COLO829 (cell line): ENCODE measurements around the gene CPM.
A peak's percentile ranks its signal among the peaks of the same experiment; 100 is the strongest.

Experiments used
- DNase-seq: peaks from one replicate; pipeline ENCODE4 v3.0.0; 2012; ENCODE audit warnings: low spot score

CPM gene

DNA sequence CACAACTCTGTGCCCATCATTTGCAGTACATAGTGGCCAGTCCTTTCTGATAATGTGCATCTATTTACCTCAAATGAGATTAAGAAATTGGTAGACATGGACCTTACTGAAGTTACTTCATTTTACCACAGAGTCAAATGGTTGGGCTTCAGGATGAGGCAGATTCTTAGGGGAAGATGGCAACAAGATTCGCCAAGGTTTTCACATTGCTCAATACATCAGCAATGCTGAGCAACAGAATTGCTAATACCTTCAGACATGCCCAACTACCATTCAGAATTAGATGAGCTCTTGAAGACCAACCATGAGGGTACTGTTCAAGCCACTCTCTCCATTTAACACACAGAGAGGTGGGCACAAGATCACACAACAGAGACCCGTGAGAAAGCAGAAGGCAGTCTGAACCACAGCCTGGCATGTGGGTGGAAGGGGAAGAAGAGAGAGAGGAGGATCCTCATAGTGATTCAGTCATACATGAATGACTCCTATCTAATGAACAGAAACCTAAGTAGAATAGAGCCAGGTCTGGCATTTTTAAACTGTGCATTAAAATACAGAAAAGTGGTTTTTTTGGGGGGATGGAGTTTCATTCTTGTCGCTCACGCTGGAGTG is 28.5 kb downstream of the CPM start:
- DNase-seq = no peak

DNA sequence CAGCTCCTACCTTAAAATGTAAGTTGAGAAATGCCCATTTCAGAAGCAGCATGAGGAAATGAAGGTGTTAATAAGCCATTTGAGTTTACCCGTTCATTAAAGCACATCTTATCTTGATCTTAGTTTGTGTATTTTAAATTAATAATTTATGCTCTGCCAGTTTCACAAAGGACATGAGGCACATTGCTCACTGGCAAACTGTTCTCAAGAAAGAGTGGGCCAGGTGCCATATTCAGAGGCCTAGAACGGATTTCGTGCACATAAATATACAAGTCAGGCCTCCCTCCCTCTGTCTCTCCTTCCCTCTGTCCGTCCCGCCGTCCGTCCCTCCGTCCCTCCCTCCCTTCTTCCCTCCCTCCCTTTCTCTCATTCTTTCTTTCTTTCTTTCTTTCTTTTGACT is 29.5 kb downstream of the CPM start:
- no peak for DNase-seq

DNA sequence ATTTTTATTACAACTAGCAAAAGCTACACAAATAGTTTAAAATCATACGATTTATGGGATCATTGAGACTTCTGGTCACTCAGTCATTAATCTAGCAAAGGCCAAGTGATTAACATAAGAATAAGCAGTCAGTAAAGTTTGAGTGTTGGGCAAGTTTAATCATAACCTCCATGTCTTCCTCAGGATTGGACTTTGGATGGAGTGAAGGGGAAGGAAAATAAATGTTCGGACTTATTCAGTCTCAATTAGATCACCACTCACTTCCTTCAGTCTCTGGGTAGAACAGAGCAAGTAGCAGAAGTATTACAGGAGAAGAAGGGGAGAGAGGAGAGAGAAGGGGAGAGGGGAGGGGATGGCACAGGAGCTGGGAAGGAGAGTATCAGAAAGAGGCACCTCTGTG is 31.4 kb downstream of the CPM start:
- no peak for DNase-seq

DNA sequence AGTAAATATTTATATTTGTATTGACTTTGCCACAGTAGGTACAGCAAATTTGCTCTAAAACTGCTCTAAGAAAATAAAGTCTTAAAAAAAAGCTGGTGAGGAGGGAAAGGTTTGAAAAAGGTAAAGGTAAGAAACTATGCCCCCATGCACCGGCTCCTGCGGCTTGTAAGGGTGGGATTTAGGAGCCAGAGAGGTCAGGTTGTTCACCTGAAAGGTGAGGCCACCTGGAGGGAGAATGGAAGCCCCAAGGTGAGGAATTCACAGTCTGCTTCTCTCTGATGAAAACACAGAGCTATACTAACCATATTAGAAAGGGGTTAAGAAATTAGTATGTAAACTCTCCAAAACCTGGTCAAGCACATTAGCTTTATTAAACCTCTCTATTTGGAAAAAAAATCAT is 31.8 kb downstream of the CPM start:
- DNase-seq = no peak

DNA sequence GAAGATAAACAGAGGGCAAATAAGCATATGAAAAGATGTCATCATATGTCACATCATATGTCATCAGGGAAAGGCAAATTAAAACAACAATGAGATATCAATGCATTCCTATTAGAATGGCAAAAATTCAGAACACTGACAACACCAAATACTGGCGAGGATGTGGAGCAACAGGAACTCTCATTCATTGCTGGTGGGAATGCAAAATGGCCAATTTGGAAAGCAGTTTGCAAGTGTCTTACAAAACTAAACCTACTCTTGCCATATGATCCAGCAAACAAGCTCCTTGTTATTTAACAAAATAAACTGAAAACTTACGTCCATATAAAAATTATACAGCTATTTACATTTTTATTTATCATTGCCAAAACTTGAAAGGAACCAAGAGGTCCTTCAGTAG is 32.7 kb downstream of the CPM start:
- DNase-seq = no peak

DNA sequence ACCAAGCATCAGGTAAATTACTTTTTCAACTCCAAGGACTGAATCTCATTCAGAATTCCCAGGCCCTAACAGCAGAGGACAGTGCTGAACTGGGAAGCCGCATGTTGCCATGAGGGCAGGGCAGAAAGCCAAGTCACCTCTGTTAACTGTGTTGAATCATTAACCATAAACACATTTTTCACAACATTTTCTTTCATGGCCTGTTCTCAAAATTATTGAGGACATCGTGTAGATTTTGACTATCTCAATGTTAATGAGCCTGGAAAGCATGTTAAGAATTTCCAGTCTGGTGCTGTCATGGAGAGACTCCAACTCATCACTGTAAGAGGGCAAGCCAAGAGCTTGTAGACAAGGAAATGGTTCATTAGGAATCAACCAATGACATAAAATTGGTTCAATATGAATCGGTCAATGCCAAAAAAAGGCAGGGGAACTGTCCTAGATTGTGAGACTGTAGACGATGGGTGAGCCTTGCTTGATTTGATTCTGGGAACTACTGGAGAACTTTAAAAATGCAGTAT is 33.7 kb downstream of the CPM start:
- peak; percentile 38 for DNase-seq

DNA sequence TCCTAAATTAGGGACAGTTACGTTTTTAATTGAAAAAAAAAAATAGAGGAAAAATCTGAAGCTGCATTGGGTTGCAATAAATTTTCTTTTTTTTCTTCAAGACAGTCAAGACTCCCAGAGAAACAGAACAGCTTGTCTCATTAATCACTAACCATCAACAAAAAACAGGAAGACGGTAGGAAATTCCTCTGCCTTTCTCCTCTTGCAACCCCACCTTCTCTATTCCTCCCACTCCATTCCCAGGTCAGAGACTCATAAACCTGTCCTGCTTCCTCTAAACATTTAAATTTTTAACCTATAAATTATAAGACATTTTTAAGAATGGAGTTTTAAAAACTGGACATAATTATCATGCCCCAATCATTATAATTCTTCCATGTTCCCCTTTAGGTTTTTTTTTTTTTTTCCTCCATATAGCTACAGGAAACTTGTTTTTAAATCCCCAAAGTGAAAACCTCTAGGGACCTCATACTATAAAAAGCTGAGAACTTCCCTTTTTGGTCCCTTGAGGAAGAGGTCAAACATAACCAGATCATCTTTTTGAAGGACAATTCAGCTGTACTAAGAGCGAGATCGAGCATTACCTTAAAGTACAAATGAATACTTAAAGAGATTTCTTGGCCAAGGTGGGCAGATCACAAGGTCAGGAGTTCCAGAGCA is 36.0 kb downstream of the CPM start:
- no peak for DNase-seq

DNA sequence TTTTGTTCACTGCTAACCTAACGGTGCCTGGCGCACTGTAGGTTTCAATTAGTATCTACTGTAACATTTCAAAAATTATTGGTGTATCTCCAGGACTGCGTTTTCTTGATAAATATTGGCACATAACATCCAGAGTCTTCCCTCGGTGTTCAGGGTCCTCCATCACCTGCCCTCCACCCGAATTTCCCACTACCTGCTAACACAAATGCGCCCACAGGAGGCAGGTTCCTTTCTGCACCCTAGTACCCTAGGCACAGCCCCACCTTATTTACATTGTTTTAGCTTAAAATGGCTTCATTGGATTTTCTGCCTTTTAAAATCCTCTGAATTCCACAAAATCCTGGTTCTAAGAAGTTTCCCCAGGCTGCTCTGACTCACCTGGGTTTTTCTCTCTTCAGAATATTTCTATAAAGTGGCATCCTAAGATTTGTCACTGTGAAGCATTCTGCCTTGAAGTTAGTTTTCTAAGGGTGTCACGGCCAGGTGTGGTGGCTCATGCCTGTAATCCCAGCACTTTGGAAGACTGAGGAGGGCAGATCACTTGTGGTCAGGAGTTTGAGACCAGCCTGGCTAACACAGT is 38.6 kb downstream of the CPM start:
- no peak for DNase-seq

DNA sequence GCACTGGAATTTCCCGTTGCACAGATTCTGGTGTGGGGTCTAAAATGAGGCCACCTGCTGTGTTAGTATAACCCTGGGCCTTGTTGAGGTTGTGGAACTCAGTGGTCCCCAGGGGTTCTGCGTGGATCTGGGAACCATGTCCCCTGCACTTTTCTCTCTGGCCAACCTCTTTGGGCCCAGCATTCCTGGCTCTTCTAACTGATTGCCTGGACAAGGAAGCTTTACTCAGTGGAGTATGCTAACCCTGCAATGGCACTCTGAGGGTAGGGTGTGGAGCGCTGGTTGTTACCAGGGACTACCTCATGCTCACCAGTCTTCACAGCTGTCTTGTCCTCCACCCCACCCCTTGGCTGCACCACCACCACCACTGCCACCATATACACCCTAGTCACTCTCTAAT is 39.2 kb downstream of the CPM start:
- DNase-seq = no peak

DNA sequence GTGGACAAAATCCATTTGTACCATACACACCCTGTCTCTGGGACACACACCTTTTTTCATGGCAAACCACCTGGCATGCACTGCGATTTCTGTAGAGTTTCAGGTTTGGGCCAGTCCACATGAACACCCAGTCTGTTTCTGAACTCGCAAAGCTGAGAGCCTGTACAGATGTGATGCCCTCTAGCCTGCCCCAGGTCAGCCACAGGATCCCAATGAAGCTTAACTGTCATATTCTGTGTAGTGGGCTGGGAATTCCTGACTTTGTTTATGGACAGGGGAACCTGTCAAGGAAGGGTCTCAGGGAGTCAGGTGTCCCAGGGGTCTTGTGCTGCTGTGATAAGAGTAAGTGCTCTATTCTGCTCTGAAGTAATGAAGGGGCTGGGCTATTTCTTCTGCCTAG is 39.8 kb downstream of the CPM start:
- no peak for DNase-seq

DNA sequence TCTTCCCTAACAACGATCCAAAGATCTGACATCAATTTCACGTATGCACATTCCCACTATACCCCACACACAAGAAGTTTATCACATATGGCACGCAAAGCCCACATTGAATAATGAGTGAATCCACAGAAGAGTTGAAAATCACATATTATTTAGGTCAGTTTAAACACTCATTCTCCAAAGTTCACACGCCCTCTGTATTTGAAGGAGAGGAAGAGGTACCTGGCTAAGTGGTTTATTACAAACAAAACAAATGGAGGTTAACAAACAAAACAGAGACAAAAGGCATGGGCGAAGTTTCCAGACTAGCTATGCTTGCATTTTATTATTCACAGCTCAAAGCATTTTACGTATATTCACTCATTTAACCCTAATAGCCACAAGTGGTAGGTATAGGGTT is 41.8 kb downstream of the CPM start:
- DNase-seq = no peak

DNA sequence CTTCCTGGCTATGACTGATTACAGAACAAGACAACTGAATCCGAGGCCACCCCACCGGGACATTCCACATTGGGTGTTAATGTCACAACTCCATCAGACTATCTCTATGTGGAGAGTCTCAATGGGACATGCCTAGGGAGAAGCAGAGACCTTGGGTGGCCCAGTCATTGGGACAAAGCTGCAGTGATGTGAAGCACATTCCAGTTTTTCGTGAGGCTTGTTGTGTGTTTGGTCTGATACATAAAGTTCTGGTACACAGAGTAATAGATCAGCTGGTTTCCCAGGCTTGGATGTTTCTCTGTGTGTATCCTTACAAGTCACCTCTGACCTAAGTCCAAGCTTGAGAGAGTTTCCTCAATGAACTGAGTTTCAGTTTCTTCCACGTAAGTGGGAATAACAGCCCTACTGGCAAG is 42.3 kb downstream of the CPM start:
- no peak for DNase-seq

DNA sequence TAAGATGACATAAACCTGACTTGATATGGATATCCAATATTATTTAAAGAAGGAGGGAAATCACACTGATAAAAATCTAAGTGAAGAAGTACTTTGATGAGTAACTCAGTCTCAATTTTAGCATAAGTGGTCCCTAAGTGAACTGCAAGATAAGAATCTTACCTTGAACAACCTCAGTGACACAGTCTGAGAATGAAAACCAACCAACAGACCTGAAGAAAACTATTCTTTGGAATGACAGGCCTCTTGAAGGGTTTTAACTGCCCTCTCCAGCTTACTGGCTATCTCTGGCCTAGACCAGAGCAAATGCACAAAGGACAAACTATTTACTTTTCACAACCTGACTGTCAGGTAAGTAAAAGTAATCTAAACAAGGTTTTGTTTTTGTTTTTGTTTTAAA is 44.7 kb downstream of the CPM start:
- no peak for DNase-seq

DNA sequence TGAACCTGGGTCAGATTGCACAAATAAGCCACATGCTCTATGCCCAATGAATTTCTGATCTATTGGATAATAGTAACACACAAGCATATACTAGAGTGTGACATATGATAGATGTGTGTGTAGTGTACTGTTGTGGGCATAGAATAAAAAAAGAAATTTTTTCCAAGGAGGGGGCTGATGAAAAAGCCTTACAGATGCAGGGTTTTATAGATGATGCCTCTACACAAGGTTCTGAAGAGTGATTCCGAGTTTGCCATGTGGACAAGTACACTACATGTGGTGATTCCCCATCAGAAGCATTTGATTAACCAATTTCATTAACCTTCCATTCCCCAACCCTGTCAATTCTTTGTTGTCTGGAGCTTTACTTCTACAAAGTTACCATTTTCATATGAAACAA is 45.3 kb downstream of the CPM start:
- no peak for DNase-seq

DNA sequence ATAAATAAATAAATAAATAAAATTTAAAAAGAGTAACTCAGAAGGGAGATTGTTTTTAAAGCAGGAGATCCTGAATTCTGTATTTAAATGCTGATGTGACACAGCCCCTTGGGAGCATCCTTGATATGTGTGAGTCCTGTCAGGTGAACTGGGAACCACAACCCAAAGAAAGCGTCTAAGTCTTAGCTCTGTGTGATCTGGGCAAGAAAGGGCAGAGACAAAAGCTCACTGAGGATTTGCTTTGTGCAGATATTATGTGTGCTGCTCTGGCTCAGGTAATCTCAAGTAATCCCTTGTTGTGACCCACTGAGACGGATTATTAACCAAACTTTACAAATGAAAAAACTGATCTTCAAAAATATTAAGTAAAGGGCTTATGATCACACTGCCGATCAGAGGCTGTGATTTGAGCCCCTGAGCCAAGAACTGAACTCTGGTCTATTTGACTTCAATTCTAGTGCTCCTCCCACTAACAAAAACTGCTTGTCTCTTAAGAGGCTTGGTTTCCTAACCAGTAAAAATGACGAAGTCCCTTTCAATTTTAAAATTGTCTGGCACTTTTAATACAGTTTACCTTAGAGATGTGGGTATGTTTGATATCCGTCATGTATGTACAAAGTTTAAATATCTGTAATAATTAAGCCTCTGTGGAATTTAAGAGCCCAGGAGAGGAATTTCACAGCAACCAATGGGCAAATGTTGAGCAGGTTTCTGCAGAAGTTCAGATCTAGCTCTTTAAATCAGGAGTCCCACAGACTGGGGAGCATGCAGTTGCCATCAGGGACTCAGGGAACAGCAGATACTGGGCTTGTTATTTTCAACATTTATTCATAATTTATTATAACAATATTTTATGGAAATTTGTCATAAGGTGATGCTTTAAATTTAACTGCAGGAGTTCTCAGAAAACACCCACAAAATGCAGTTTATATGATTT is 46.1 kb downstream of the CPM start:
- no peak for DNase-seq

DNA sequence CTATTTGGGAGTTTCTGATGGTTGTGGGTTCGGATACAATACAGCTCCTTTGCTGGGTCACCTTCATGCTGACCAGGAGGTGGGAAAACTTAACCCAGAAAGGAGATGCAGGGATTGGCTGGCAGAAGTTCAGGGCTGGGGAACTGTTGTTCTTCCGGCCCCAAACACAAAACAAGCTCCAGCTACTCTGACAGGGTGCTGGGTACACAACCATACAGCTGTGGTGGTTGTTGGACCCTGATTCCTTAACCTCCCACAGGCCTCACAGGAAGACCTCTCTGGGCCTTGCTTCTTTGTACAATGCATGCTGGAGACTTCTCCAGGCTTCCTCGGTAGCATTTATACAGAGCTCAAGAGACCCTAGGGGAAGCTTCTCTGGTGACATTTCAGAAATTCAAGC is 47.6 kb downstream of the CPM start:
- no peak for DNase-seq

DNA sequence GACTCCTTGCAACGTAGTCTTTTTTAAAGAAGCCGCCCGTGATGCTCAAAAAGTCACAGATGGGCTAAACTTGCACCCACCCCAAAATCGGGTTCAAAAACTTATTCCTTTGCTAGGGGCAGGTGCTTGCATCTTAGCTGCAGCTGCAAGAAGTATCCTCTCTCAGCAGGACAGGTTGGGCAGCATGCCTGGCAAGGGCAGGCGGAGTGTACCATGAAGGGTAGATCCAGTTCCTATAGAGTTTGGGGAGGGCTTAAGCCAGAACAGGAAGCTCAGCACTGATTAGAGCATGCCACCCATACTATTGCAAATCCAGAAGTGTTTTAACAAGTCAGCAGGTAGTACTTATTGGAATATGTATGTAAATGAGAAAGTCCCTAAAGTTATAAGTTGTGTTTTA is 48.7 kb downstream of the CPM start:
- DNase-seq = no peak

DNA sequence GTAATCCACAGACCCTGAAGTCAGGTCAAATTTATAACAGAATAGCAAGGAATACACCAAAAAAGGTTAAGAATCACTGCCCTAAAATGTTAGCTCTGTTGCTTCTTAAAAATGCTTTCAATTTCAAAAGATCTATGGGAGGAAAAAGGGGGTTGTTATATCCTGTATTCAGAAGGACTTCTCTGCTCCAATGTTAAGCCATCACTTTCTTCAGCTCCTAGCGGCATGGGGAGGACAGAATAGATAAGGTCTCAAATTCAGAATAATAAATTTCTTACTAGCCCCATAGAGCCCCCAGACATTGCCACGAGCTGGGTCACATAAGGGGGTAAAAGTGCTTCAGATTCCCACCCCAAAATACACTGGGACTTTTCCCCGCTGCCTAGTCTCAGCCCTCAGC is 49.8 kb downstream of the CPM start:
- DNase-seq = no peak

DNA sequence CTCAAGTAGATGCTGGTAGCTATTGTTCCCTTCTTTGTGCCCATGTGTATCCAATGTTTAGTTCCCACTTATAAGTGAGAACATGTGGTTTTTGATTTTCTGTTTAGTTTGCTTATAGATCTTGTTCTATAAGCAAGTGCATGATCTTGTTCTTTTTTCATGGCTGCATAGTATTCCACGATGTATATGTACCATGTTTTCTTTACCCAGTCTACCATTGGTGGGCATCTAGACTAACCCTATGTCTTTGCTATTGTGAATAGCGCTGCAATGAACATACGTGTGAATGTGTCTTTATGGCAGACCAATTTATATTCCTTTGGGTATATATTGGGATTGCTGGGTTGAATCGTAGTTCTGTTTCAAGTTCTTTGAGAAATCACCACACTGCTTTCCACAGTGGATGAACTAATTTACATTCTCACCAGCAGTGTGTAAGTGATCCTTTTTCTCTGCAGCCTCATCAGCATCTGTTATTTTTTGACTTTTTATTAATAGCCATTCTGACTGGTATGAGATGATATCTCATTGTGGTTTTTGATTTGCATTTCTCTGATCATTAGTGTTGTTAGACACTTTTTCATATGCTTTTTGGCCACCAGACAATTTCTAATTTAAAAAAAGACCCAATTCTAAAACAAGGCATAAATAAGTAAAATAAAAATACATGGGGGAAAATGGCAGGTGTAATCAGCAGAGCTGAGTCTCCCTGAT is 50.6 kb downstream of the CPM start:
- no peak for DNase-seq

DNA sequence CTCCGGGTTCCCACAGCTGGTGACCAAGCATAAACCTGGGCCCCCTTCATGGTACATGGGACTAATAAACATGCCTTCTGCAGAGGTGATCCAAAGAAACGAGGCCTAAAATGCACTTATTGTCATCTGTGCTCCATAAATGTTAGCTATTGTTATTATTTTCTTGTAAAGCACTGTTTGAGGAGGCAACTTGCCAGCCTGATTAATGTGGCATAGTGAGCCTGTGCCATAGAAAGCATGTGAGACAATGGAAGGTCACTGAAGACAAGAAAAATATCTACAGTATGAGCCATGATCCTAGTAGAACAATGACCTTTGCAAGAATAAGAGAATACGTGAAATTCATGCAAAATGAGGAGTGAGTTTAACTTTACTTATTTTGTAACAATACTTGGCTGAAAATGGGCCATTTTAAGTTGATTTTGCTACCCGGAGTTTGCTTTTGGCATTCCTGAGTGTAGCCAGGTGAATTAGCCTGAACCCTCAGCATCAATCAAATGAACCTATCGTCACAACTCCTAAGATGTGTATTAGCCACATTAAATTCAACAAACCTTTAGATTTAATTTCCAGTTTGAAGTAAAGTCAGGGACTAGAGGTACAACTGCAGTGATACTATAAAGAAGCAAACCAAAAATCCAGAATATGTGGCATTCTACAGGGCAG is 52.2 kb downstream of the CPM start:
- no peak for DNase-seq

DNA sequence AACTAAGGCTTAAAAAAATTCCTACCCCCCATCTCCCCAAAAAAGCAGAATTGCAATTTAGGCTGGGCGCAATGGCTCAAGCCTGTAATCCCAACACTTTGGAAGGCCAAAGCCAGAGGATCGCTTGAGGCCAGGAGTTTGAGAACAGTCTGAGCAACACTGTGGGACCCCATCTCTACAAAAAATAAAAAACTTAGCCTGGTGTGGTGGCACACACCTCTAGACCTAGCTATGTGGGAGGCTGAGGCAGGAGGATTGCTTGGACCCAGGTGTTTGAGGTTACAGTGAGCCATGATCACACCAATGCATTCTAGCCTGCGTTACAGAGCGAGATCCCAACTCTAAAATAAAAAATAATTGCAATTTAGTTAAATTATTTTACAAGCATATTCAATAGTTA is 54.1 kb downstream of the CPM start:
- no peak for DNase-seq
